GM12864 (cell line): ENCODE data around the gene MB.

Experiments
- DNase-seq: peaks from one replicate; pipeline ENCODE4 v3.0.0-alpha.2; 2011; ENCODE audit warnings: low read depth
- H3K4me3 ChIP-seq: 2 replicates; pipeline ENCODE4 v1.5.1; 2011; ENCODE audit warnings: mild to moderate bottlenecking, low read depth, low read length, control low read depth
- TF ChIP-seq, protein P1 (sequence below): IDR thresholded peaks from 2 replicates; pipeline ENCODE4 v1.5.1; 2011; ENCODE audit warnings: low read depth, mild to moderate bottlenecking, moderate library complexity, low read length, control low read depth, inconsistent platforms; ENCODE audit errors: missing control alignments

MB gene

DNA sequence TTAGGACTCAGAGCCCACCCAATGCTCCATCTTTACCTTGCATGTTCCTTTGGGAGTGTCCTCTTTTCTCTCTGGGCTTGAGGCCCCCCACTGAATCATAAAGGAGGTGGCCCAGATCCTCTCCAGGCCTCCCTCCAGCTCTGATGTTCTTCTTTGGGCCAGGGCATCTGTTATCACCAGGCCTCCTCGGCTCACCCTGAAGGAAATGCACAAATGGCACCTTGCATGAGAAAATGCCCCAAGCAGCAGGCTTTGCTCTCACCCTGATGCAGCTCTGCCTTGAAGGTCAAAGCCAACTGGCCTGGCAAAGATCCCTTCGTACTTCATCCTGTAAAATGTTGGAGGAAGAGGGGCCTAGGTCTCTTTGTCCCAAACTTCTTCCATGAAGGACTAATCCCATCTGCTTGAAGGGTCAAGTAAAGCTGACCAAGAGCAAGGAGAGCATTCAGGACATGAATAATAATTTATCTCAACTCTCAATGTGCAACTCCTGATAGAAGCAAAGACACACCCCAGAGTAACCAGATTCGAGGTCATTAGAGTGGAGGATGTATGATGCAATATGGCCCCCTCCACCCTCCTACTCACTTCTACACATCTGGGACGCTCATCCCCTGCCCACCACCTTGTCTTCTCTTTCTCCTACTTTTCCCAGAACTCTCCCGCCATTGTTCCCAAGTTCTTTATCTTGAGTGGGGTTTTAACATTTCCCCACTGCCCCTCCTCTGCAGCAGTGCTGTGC is 40.6 kb upstream of the MB start:
- H3K4me3 ChIP-seq: no peak overlapping the region
- no peak for DNase-seq
- TF ChIP-seq, protein P1, sequence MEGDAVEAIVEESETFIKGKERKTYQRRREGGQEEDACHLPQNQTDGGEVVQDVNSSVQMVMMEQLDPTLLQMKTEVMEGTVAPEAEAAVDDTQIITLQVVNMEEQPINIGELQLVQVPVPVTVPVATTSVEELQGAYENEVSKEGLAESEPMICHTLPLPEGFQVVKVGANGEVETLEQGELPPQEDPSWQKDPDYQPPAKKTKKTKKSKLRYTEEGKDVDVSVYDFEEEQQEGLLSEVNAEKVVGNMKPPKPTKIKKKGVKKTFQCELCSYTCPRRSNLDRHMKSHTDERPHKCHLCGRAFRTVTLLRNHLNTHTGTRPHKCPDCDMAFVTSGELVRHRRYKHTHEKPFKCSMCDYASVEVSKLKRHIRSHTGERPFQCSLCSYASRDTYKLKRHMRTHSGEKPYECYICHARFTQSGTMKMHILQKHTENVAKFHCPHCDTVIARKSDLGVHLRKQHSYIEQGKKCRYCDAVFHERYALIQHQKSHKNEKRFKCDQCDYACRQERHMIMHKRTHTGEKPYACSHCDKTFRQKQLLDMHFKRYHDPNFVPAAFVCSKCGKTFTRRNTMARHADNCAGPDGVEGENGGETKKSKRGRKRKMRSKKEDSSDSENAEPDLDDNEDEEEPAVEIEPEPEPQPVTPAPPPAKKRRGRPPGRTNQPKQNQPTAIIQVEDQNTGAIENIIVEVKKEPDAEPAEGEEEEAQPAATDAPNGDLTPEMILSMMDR: no peak

DNA sequence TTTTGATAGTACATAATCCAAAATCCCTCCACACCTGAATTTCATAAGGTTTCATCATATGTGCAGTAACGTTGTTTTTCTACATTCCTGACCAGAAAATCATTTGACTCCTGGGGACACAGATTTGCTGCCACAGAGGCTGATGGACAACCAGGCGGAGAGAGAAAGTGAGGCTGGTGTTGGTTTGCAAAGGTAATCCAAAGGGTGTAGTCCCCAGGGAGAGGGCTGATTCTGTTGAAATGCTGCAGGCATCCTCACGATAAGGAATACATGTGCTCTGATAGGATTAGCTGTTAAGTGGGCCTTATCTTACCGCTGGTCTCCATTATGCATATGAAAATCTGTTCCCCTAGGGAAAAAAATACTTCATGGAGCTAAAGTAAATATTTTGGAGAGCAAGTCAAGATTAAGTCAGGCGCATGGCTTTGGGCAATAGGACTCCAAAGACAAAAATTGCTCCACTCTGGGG is 39.2 kb upstream of the MB start:
- TF ChIP-seq, protein P1: no peak
- no peak for DNase-seq
- no peak overlapping the region for H3K4me3 ChIP-seq

DNA sequence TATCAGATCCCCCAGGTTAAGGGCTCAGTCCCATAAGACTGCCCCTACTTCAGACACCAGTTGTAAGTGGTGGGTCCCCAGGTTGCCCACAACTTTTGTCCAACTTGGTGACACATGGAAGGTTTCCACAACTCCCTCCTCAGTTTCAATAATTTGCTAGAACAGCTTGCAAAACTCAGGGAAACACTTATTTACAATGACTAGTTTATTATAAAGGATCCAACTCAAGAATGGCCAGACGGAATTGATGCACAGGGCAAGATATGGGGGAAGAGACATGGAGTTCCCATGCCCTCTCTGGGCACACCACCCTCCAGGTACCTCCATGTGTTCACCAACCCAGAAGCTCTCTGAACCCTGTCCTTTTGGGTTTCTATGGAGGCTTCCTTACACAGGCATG is 36.7 kb upstream of the MB start:
- no peak for DNase-seq
- TF ChIP-seq, protein P1: no peak
- H3K4me3 ChIP-seq: no peak overlapping the region

DNA sequence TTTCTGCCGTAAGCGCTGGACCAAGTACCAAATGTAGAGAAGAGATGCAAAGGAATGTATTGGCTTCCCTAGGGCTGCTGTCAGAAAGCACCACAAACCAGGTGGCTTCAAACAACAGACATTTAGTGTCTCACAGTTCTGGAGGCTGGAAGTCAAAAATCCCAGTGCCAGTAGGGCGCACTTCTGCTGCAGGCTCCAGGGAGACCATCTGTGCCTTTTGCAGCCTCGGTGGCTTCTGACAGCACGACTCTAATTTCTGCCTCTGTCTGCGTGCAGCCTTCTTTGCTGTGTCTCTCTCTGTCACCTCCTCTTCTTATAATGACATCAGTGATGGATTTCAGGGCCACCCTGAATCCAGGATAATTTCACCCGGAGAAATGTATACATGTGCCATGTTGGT is 34.0 kb upstream of the MB start:
- DNase-seq: no peak
- TF ChIP-seq, protein P1: no peak
- H3K4me3 ChIP-seq: no peak overlapping the region

DNA sequence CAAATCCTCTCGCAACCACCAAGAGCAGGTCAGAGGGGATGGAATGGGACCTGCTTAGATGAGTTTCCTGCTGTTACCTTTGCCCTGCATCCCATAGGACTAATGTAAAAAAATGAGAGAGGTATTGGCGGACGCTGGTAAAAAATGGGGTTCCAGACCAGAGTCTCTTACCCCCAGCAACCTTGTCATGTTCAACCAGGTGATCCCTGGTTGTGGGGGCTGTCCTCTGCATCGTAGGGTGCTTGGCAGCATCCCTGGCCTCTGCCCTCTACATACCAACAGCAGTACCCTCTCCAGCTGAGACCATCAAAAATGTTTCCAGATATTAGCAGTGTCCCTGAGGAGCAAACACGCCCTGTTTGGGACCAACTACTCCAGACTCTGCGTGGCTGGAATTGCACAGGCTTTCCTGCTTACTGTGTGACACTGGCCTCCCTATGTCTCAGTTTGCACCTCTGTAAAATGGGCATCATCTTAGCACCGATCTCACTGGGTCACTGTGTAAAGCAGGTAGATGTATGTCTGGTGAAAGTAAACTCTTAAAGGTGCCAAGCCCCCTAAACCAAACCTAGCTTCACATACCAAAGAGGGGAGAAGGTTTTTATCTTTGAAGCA is 32.6 kb upstream of the MB start:
- peak overlapping the region; percentile 79 for H3K4me3 ChIP-seq
- TF ChIP-seq, protein P1: no peak
- no peak for DNase-seq

DNA sequence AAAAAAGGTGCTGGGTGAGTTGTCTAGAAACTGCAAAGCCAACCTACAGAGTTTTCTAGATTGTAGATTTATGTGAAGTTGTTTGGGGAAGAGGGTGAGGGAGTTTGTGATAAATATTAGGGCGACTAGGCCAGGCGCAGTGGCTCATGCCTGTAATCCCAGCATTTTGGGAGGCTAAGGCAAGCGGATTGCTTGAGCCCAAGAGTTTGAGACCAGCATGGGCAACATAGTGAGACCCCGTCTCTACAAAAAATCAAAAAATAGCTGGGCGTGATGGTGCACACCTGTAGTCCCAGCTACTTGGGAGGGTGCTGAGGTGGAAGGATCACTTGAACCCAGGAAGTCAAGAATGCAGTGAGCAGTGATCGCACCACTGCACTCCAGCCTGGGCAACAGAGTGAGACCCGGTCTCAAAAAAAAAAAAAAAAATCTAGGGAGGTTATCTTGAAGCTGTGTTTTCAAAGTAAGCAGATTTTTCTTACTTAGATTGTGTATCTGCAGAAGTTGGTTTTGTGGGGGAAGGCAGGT is 32.0 kb upstream of the MB start:
- H3K4me3 ChIP-seq: peak overlapping the region; percentile 79
- TF ChIP-seq, protein P1: no peak
- DNase-seq: no peak
